GM21423 (cell line): ENCODE results near the gene HDAC6.
"Not testable (repeated sequence)": the region's sequence is repeated elsewhere in the genome, so short reads cannot be mapped to it uniquely, and the experiment has no call there.

Source experiments
- ATAC-seq: cut with Tn5 transposase; IDR thresholded peaks from one replicate; pipeline ENCODE4 v1.9.1; 2021; ENCODE audit warnings: mild to moderate bottlenecking, moderate library complexity; ENCODE audit not compliant: unreplicated experiment

The HDAC6 gene

DNA sequence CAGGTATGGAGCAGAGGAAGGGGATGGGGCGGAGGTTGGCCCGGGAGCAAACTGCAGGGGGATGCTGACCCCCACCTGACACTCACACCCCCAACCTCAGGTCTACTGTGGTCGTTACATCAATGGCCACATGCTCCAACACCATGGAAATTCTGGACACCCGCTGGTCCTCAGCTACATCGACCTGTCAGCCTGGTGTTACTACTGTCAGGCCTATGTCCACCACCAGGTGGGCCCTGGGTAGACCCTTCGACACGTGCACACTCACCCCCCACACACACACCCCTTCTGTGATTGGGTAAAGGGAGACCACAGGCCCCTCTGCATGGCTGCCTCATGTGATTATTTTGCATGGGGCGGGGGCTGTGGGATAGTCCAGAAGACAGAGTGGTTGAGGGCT lies 22.2 kb downstream of the HDAC6 start:
- ATAC-seq = no peak

DNA sequence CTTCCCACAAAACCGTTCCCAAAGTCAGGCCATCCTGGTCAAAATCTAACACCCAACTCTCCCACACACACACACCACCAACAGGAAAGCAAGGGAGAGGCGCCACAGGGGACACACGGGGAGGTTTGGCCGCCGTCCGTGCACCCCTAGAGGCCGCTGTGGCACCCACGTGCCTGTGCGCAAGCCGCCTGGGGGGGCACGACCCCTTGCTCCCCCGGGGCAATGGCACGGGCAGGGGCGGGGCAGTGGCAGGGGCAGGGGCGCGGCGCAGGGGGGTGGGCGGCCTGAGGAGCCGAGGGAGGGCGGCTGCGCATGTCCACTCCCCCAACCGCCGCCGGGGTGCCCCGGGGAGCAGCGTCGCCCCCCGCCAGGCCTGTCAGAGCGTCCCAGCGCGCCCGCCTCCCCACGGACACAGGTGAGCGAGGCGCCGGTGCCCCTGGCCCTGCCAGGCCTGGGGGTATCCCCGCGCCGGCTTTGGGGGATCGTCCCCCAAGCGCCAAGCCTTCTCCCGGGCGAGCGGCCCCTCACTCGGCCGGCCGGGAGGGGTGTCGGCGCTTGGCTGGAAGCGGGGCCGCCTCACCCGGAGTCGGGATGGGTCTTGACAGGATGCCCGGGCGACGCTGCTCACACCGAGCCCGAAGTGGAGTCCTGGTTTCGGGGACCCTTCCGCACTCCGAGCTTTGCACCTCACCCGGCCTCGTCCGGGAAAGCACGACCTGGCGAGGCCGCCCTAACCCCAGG lies 24.4 kb downstream of the HDAC6 start, which contains the start of gene ERAS:
Gene ERAS (plus strand): TSS at position 379 of the 741 bp plus-strand sequence. CDS start 2,611 bp downstream, outside the sequence.
- no peak for ATAC-seq

DNA sequence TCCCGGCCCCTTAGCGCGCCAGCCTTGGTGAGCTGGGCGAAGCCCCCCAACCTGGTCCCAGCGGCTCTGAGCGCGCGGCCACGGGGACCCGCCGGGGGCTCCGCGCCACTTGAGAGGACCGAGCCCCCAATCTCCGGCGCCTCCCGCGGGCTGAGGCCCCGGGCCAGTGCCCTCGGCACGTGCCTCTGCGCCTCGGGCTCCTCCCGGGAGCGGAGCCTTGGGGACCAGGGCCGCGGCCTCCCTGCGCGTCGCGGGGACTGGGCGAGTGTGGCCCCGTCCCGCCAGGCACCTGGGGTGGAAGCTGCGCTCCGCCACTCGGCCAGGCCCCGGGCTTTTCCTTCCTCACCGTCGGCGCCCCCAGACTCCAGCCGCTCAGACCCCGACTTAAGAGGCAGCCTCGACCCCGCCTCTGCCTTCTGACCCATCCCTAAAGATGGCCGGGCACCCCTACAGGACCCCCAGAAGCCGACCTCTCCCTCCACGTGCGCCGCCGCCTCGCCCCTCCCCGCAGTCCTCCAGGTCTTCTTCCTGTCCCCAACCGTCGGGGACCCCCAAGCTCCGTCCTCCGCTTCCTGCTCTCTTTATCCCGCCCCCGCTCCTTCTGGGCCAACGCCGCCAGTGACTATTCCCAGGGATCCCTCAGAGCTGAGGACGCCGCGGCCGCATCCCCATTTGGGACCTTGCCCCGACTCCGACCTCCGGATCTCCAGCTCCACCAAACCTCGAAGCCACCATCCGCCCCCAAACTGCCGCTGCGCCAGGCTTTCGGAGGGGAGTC lies 25.2 kb downstream of the HDAC6 start:
- no peak for ATAC-seq

DNA sequence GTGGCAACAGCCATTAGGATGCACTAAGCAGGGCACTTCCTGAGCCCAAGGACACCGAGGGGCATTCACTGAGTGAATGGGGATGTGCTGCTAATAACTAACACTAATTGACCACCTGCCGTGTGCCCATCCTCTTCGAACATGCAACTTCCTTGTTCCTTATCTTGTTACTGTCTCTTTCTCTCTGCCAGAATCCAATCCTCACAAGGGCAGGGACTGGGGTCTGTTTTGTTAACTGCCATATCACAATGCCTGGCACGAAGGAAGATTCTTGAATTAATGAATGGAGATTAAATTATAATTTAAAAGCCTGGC lies 25.7 kb downstream of the HDAC6 start:
- ATAC-seq = no peak

DNA sequence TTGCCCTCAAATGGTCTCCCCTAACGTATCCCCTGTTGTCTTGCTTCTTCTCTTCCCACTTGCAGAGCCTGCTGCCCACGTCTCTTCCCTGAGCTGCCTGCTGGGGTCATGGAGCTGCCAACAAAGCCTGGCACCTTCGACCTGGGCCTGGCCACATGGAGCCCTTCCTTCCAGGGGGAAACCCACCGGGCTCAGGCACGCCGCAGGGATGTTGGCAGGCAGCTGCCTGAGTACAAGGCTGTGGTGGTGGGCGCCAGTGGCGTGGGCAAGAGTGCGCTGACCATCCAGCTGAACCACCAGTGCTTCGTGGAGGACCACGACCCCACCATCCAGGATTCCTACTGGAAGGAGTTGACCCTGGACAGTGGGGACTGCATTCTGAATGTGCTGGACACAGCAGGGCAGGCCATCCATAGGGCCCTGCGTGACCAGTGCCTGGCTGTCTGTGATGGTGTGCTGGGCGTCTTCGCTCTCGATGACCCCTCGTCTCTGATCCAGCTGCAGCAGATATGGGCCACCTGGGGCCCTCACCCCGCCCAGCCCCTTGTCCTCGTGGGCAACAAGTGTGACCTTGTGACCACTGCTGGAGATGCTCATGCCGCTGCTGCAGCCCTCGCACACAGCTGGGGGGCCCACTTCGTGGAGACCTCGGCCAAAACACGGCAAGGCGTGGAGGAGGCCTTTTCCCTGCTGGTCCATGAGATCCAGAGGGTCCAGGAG lies 27.3 kb downstream of the HDAC6 start:
- no peak for ATAC-seq

DNA sequence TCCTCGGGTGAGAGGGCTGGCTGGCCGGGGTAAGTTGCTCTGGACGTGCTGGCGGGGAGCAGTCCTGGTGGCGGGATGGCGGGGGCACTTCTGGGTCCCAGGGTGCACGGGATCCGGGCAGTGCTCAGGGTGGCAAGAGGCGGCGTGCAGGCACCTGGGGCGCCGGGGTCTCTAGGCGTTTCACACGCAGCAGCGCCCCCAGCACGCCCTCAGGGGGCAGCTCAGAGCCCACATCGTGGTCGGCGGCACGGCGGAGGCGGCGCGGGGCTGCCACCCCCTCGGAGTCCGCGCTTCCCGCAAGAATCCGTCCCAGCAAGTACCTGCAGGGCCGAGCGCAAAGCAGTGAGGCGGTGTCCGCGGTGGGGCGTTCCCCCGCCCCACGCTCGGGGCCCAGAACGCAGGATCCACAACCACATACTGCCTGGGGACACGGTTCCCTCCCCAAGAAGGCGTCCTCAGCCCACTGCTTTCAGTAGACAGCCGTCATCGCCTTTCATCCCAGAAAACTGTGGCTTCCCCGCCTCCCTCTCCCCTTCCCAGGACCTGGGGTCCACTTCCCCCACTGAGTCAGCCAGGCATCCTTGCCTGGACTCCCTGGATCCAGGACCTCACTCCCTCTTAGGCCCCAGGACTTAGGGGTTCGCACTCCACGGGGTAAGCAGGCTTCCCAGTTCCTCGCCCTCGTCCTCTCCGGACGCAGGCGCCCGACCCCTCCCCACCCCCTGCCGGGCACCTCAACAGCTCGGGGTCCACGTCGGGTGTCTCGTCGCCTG lies 29.5 kb downstream of the HDAC6 start:
- ATAC-seq = no peak

DNA sequence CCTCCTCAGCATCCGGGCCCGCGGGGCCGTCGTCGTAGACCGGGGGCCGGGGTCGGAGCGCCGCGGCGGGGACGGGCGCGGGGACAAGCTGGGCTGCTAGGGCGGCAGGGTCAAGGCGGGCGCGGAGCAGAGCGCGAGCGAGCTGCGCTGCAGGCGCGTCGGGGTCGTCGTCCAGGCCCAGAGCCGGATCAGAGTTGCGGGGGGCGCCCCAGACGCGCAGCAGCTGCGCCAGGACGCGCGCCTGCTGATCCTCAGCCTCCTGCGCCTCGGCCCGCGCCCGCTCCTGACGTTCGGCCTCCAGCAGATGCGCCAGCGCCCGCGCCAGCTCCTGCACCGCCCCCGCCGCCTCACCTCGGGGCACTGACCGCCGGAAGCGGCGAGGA lies 30.0 kb downstream of the HDAC6 start:
- ATAC-seq = no peak

DNA sequence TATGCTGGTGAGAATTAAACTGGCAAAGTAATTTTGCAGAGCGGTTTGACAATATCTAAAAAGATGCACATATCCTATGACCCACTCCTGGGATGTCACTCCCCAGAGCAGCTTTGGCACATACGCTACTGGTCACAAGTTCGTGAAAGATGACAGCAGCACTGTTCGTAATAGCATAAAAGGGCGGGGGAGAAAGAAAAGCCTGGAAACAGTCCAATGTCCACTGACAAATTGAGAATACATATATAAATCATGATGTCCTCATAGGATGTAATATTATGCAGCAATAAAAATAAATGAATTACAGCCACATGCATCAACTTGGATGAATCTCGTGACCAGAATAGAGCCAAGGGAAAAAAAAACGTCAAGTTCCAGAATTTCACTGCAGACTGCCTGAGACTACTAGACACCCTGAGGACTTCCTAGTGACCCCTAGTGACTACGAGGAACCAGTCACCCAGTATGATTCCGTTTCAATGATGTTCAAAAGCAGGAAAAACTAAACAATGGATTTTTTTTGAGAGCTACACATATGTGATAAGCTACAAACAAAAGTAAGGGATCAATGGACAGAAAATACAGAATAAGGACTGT lies 31.8 kb downstream of the HDAC6 start:
- no peak for ATAC-seq

DNA sequence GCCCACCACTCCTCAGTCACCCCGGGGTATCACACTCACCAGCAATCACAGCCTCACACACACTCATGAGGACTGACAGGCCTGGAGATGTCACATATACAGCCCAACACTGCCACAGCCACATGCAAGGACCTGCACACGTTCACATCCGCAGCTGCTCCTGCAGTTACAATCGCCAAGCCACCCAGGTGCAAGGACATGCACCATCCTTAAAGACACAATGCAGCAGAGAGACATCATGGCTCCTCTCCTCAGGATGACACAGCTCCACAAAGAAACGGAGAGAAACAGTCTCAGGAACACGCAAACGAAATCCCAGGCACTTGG lies 32.5 kb downstream of the HDAC6 start:
- ATAC-seq = no peak

DNA sequence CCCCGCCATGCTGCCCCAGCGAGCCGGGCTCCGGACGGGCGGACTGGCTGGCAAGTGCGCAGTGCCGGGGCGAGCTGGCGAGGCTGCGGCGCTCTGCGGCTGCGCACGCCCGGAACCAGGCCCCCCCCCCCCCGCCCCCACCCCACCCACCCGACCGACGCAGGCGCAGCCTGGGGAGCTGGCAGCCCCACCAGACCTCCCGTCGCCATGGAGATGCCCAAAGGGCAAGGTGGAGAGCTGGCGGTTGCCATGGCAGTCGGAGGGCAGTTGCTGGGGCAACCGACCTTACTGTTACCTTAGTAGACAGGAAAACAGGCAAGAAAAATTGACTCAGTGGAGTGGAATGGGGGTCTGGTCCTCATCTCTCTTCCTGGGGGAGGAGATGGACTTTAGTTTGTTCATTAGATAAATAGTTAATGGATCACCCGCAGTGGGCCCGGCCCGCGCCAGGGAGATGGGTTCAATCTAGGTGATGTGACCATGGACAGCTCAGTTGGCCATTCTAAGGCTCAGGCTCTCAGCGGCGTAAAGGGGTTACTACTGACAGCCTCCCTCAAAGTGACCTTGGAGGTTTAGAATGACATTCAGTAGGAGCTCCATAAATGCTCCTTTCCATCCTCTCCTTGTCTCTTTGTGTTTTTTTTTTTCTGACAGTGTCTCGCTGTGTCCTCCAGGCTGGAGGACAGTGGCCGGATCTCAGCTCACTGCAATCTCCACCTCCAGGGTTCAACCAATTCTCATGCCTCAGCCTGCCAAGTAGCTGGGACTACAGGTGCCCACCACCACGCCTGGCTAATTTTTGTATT lies 33.9 kb downstream of the HDAC6 start, which contains the start of gene PCSK1N:
Gene PCSK1N (minus strand): TSS at position 87 of the 806 bp plus-strand sequence. CDS start 78 bp downstream, at position 9.
- no peak for ATAC-seq

DNA sequence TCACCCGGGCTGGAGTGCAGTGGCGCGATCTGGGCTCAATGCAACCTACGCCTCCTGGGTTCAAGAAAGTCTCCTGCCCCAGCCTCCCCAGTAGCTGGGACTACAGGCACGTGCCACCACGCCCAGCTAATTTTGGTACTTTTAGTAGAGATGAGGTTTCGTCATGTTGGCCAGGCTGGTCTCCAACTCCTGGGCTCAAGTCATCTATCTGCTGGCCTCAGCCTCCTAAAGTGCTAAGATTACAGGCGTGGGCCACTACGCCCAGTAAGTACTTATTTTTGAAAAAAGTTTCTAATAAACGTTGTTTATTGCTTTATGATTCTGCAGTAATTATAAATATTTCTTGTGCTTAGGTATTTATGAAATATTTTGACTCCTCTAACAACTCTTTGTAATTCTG lies 37.8 kb downstream of the HDAC6 start:
- no peak for ATAC-seq

DNA sequence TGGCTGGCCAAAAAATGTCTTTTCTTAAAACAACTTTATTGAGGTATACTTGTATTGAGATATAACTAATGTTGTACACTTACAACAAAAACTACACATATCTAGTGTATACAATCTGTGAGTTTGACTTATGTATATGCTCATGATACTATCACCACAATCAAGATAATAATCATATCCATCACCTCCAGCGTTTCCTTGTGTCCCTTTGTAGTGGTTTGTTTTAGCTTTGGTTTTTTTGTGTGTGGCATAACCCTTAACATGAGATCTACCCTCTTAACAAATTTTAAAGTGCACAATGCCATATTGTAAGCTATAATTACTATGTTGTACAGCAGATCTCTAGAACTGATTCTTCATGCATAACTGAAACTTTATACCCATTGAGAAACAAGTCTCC lies 47.0 kb downstream of the HDAC6 start:
- ATAC-seq = no peak

DNA sequence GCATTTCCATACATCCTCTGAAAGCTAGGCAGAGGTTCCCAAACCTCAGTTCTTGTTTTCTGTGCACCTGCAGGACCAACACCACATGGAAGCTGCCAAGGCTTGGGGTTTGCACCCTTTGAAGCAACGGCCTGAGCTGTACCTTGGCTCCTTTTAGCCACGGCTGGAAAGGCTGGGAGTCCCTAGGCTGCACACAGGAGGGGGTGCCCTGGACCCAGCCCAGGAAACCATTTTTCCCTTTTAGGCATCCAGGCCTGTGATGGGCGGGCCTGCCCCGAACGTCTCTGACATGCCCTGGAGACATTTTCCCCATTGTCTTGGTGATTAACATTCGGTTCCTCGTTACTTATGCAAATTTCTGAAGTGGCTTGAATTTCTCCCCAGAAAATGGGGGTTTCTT lies 51.0 kb downstream of the HDAC6 start:
- no peak for ATAC-seq

DNA sequence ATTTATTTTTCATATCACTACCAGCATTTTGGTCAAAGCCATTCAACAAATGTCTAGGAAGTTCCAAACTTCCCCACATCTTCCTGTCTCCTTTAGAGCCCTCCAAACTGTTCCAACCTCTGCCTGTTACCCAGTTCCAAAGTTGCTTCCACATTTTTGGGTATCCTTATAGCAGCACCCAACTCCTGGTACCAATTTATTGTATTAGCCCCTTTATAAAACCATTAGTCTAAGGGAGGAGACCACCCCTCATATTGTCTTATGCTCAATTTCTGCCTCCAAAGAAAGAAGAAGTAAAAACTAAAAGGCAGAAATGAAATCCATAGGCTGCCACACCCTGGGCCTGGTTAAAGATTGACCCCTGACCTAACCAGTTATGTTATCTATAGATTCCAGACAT lies 51.6 kb downstream of the HDAC6 start:
- ATAC-seq = not testable (repeated sequence)

DNA sequence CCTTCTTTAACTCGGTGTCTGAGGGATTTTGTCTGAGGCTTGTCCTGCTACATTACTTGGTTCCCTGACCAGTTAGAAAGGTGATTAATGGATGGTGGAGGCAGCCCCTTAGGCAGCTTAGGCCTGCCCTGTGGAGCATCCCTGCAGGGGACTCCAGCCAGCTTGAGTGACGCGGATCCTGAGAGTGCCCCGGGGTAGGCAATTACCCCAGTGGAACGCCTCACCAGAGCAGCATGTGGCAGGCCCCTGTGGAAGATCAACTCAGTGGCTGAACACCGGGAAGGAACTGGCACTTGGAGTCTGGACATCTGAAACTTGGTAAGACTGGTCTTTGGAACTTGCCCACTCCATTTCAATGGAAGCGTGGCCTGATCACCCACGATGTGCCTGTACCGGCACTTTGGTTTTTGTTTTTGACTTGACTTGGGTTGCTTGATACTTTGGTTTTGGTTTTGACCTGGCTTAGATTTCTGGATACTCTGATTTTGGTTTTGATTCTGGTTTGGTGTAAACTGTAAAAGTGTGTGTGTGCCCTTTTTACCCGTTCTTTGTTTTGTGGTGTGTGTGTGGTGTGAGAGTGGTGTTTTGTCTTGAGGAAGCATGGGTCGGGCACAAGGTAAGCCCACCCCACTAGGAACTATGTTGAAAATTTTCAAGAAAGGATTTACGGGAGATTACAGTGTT lies 52.4 kb downstream of the HDAC6 start:
- not testable (repeated sequence) for ATAC-seq

DNA sequence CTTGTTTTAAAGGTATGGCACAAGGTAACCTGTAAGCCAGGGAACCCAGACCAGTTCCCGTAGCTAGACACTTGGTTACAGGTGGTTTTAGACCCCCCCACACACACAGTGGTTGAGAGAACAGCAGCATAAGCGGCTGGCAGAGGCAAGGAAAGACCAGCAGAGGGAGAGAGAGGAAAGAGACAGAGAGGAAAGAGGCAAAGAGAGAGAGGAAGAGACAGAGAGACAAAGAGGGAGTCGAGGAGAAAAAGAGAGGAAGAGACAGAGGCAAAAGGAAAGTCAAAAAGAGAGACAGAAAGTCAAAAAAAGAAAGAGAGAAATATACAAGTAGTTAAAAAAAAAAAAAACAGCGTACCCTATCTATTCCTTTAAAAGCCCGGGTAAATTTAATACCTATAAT lies 53.0 kb downstream of the HDAC6 start:
- no peak for ATAC-seq

DNA sequence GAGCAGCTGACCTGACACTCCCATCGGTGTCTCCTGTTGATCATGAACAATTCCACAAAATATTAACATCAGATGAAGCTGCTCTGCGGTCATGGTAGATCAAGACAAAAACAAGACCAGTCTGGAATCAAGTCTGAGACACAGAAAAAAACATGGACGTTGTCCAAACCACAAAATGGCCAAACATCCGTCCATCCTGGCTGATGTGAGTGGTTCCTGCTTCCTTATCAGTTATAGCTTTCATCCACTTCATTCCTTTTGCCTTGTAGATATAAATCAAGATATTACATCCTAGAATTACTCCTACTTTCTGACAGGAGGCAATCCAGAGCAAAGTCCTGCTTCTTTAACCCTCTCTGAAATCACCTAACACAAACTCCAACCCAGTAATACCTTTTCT lies 62.3 kb downstream of the HDAC6 start:
- no peak for ATAC-seq

DNA sequence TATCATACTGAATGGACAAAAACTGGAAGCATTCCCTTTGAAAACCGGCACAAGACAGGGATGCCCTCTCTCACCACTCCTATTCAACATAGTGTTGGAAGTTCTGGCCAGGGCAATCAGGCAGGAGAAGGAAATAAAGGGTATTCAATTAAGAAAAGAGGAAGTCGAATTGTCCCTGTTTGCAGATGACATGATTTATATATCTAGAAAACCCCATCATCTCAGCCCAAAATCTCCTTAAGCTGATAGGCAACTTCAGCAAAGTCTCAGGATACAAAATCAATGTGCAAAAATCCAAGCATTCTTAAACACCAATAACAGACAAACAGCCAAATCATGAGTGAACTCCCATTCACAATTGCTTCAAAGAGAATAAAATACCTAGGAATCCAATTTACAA lies 70.2 kb downstream of the HDAC6 start:
- not testable (repeated sequence) for ATAC-seq
